ENCODE results near the gene ZDHHC12. TPM values are rescaled to one million over a fixed set of nuclear protein-coding genes. Genes with fewer than 3 reads are reported as not detected.

The ZDHHC12 gene
- total RNA-seq, 2 experiments from 2014 or later = 40.0 to 56.8 TPM

GRCh38 chr9:128703616-128704355, 20.1 kb downstream of the ZDHHC12 start:
- BruUV-seq (replicated peaks) = no TSS peak
- H3K9me2 ChIP-seq (ENCODE audit: insufficient read depth, low read length) = no peaks in the 10 kb centered on the region
- H3K79me2 ChIP-seq (ENCODE audit: insufficient read depth, low read depth, low read length) = no peaks in the 10 kb centered on the region
- TF ChIP-seq CTCF (conservative IDR thresholded peaks at IDR 0.05; ENCODE audit: low read length) (no peak), EZH2phosphoT487 (IDR thresholded peaks at IDR 0.05; ENCODE audit: borderline replicate concordance, low read depth, low read length) (no peak)
- 0 out of 2 replicates have a peak, but pooled peaks cover 4% of the 10 kb centered on the region for H3K36me3 ChIP-seq (ENCODE audit: insufficient read depth, low read length)
- no peaks in the 10 kb centered on the region for H4K20me1 ChIP-seq (ENCODE audit: insufficient read depth, low read length)
- DNase-seq (ENCODE audit: low spot score) = no peak
- H3K4me2 ChIP-seq (ENCODE audit: low read length) = peak overlapping the region; percentile 80; the same call in 1 of the 2 replicates
- H3K4me3 ChIP-seq (ENCODE audit: low read depth, low read length, poor library complexity, severe bottlenecking) = no peak overlapping the region
- H3K9me3 ChIP-seq (ENCODE audit: low read length) = no peaks in the 10 kb centered on the region
- peaks cover 17% of the 10 kb centered on the region for H3K4me1 ChIP-seq (ENCODE audit: insufficient read depth, low read length, poor library complexity, severe bottlenecking)
- CTCF ChIA-PET (ENCODE audit: unreplicated experiment) = no interaction called here
- no peak overlapping the region for H2AFZ ChIP-seq (ENCODE audit: low read length)
- POLR2A ChIA-PET = no interaction called here
- intact Hi-C loops (cut with micrococcal nuclease; ENCODE audit: unreplicated experiment) = no loop called here
- H3K27ac ChIP-seq (ENCODE audit: low read depth, low read length, poor library complexity, severe bottlenecking) = no peak overlapping the region

- Histone ChIP-seq H3K9me2 (ENCODE audit: insufficient read depth, low read length) (no peaks in the 10 kb centered on the region), H4K20me1 (ENCODE audit: insufficient read depth, low read length) (no peaks in the 10 kb centered on the region), H3K79me2 (ENCODE audit: insufficient read depth, low read depth, low read length) (no peaks in the 10 kb centered on the region), H2AFZ (ENCODE audit: low read length) (peak overlapping the region; percentile 88), H3K27ac (ENCODE audit: low read depth, low read length, poor library complexity, severe bottlenecking) (no peak overlapping the region), H3K9me3 (ENCODE audit: low read length) (no peaks in the 10 kb centered on the region), H3K4me2 (ENCODE audit: low read length) (peak overlapping the region; percentile 80), H3K4me3 (ENCODE audit: low read depth, low read length, poor library complexity, severe bottlenecking) (peak overlapping the region; percentile 72), H3K4me1 (ENCODE audit: insufficient read depth, low read length, poor library complexity, severe bottlenecking) (peaks cover 17% of the 10 kb centered on the region), H3K36me3 (ENCODE audit: insufficient read depth, low read length) (peaks cover 9% of the 10 kb centered on the region; the same call in 1 of the 2 replicates)
- POLR2A ChIA-PET = no interaction called here
- CTCF ChIA-PET (ENCODE audit: unreplicated experiment) = no interaction called here
- no peak for DNase-seq (ENCODE audit: low spot score)
- TF ChIP-seq EZH2phosphoT487 (IDR thresholded peaks at IDR 0.05; ENCODE audit: borderline replicate concordance, low read depth, low read length) (no peak), CTCF (conservative IDR thresholded peaks at IDR 0.05; ENCODE audit: low read length) (no peak)
- intact Hi-C loops (cut with micrococcal nuclease; ENCODE audit: unreplicated experiment) = no loop called here
- BruUV-seq (replicated peaks) = no TSS peak
Measured at GRCh38 chr9:128702949-128703615, 20.8 kb downstream of the ZDHHC12 start.
